GM12864 (cell line): Measurements from ENCODE around the gene NUP58.

Source experiments
- DNase-seq: peaks from one replicate; pipeline ENCODE4 v3.0.0-alpha.2; 2011; ENCODE audit warnings: low read depth
- H3K4me3 ChIP-seq: 2 replicates; pipeline ENCODE4 v1.5.1; 2011; ENCODE audit warnings: mild to moderate bottlenecking, low read depth, low read length, control low read depth
- CTCF ChIP-seq: IDR thresholded peaks from 2 replicates; pipeline ENCODE4 v1.5.1; 2011; ENCODE audit warnings: low read depth, mild to moderate bottlenecking, moderate library complexity, low read length, control low read depth, inconsistent platforms; ENCODE audit errors: missing control alignments

Gene NUP58

GRCh38 chr13:25380082-25380481 is 78.7 kb downstream of the NUP58 start:
- no peak overlapping the region for H3K4me3 ChIP-seq
- no peak for DNase-seq
- no peak for TF ChIP-seq CTCF

GRCh38 chr13:25380741-25381324 is 79.4 kb downstream of the NUP58 start:
- no peak overlapping the region for H3K4me3 ChIP-seq
- no peak for TF ChIP-seq CTCF
- DNase-seq, result no peak

- DNase-seq, result no peak
- TF ChIP-seq CTCF, result no peak
- no peak overlapping the region for H3K4me3 ChIP-seq
Observed at GRCh38 chr13:25384758-25385410, 83.5 kb downstream of the NUP58 start.

GRCh38 chr13:25391932-25392331 is 90.5 kb downstream of the NUP58 start:
- H3K4me3 ChIP-seq, result no peak overlapping the region
- no peak for TF ChIP-seq CTCF
- no peak for DNase-seq
